Hepatocyte (in vitro differentiated cells): ENCODE results near the gene TRHDE.

Experiments used
- CTCF ChIP-seq: fragments of 200-600 bp; sonication (generic); IDR thresholded peaks from 2 replicates; pipeline ENCODE4 v1.5.1; 2016; ENCODE audit warnings: antibody characterized with exemption, mild to moderate bottlenecking; ENCODE audit not compliant: poor library complexity
- EZH2 ChIP-seq: fragments of 200-600 bp; sonication (generic); IDR thresholded peaks from 2 replicates; pipeline ENCODE4 v1.6.1; 2016; ENCODE audit warnings: antibody characterized with exemption, mild to moderate bottlenecking, borderline replicate concordance
- EZH2phosphoT487 ChIP-seq: fragments of 200-600 bp; sonication (generic); IDR thresholded peaks from one replicate; pipeline ENCODE4 v1.6.1; 2018; ENCODE audit warnings: antibody characterized with exemption, mild to moderate bottlenecking, low read depth, moderate library complexity; ENCODE audit not compliant: unreplicated experiment, severe bottlenecking

- TF ChIP-seq CTCF (no peak), EZH2 (no peak), EZH2phosphoT487 (no peak)
Measured at GRCh38 chr12:72642706-72643105, 370.5 kb downstream of the TRHDE start.
